H54 (cell line): ENCODE results near the gene TNNT3.

Source experiments
- DNase-seq: peaks from one replicate; pipeline ENCODE4 v3.0.0; 2011; ENCODE audit warnings: low spot score, mixed read lengths; ENCODE audit not compliant: insufficient read length
- FAIRE-seq: peaks from 3 replicates; lab custom pipeline; 2011; peaks lifted over from hg19 to GRCh38; lab: Jason Lieb, UNC
- POLR2A ChIP-seq: IDR thresholded peaks from 2 replicates; pipeline ENCODE4 v1.6.1; 2011; ENCODE audit warnings: low read depth, mild to moderate bottlenecking, low read length

Gene TNNT3

GRCh38 chr11:1967641-1968225, 48.2 kb downstream of the TNNT3 start:
- no peak for DNase-seq
- no peak for TF ChIP-seq POLR2A
- no peak for FAIRE-seq

GRCh38 chr11:1968454-1969002, 49.0 kb downstream of the TNNT3 start:
- FAIRE-seq, result no peak
- DNase-seq, result no peak
- TF ChIP-seq POLR2A, result no peak

- DNase-seq, result no peak
- TF ChIP-seq POLR2A, result no peak
- FAIRE-seq, result no peak
These were observed 49.5 kb downstream of the TNNT3 start for GRCh38 chr11:1969035-1969434.

GRCh38 chr11:1969776-1970175, 50.3 kb downstream of the TNNT3 start:
- FAIRE-seq (no peak), DNase-seq (no peak)
- TF ChIP-seq POLR2A, result no peak

- DNase-seq, result no peak
- no peak for TF ChIP-seq POLR2A
These were observed 51.5 kb downstream of the TNNT3 start for GRCh38 chr11:1970956-1971355.

GRCh38 chr11:1975185-1975584, 55.7 kb downstream of the TNNT3 start:
- no peak for DNase-seq
- TF ChIP-seq POLR2A, result no peak
- FAIRE-seq, result no peak

More at GRCh38 chr11:1970956-1971355, 51.5 kb downstream of the TNNT3 start:
- FAIRE-seq, result no peak

- no peak for TF ChIP-seq POLR2A
- DNase-seq (no peak), FAIRE-seq (no peak)
These were observed 59.4 kb downstream of the TNNT3 start for GRCh38 chr11:1978720-1979473.

GRCh38 chr11:1979607-1980006, 60.1 kb downstream of the TNNT3 start:
- FAIRE-seq (no peak), DNase-seq (no peak)
- TF ChIP-seq POLR2A, result no peak

- no peak for TF ChIP-seq POLR2A
- no peak for FAIRE-seq
These were observed 63.5 kb downstream of the TNNT3 start for GRCh38 chr11:1982873-1983600.

GRCh38 chr11:1983601-1983961, 64.1 kb downstream of the TNNT3 start:
- no peak for TF ChIP-seq POLR2A
- DNase-seq (no peak), FAIRE-seq (no peak)

More at GRCh38 chr11:1982873-1983600, 63.5 kb downstream of the TNNT3 start:
- DNase-seq, result no peak

GRCh38 chr11:1987024-1987423, 67.5 kb downstream of the TNNT3 start:
- DNase-seq, result no peak
- FAIRE-seq, result no peak
- no peak for TF ChIP-seq POLR2A

- no peak for DNase-seq
- no peak for FAIRE-seq
- no peak for TF ChIP-seq POLR2A
These were observed 68.7 kb downstream of the TNNT3 start for GRCh38 chr11:1988174-1988573.
